DOHH2 (cell line): ENCODE results near the gene JPH2.
"Not testable (repeated sequence)": the region's sequence is repeated elsewhere in the genome, so short reads cannot be mapped to it uniquely, and the experiment has no call there.

ENCODE experiments used
- H3F3A ChIP-seq: fragments of 200-600 bp; sonication (generic), shearing (Covaris generic); 2 replicates; pipeline ENCODE4 v1.6.0; 2016; ENCODE audit warnings: antibody characterized with exemption, mild to moderate bottlenecking; ENCODE audit not compliant: control insufficient read depth, insufficient read depth
- H3K27ac ChIP-seq: fragments of 200-600 bp; sonication (generic); 2 replicates; pipeline ENCODE4 v1.5.1; 2014; ENCODE audit warnings: low read depth, mild to moderate bottlenecking, low read length, moderate library complexity
- H3K27me3 ChIP-seq: fragments of 200-600 bp; sonication (generic); 2 replicates; pipeline ENCODE4 v1.6.1; 2014; ENCODE audit warnings: mild to moderate bottlenecking, low read length, mixed read lengths; ENCODE audit not compliant: control insufficient read depth
- H3K36me3 ChIP-seq: fragments of 200-600 bp; sonication (generic); 2 replicates; pipeline ENCODE4 v1.6.1; 2014; ENCODE audit warnings: mild to moderate bottlenecking, low read length, moderate library complexity, mixed read lengths; ENCODE audit not compliant: control insufficient read depth
- H3K4me1 ChIP-seq: fragments of 200-600 bp; sonication (generic); 2 replicates; pipeline ENCODE4 v1.6.1; 2014; ENCODE audit warnings: mild to moderate bottlenecking, low read length, mixed read lengths; ENCODE audit not compliant: control insufficient read depth
- H3K4me2 ChIP-seq: fragments of 200-600 bp; sonication (generic); 2 replicates; pipeline ENCODE4 v1.6.0; 2014; ENCODE audit warnings: mild to moderate bottlenecking, low read length, moderate library complexity
- H3K4me3 ChIP-seq: fragments of 200-600 bp; sonication (generic); 2 replicates; pipeline ENCODE4 v1.5.1; 2014; ENCODE audit warnings: mild to moderate bottlenecking, low read length, mixed read lengths
- H3K79me2 ChIP-seq: fragments of 200-600 bp; sonication (generic); 2 replicates; pipeline ENCODE4 v1.6.1; 2014; ENCODE audit warnings: mild to moderate bottlenecking, low read length, mixed read lengths; ENCODE audit not compliant: control insufficient read depth
- H3K9me2 ChIP-seq: fragments of 200-600 bp; sonication (generic); replicated peaks from 2 replicates; pipeline ENCODE4 v1.6.1; 2014; ENCODE audit warnings: mild to moderate bottlenecking, low read length, mixed read lengths; ENCODE audit not compliant: control insufficient read depth
- H3K9me3 ChIP-seq: fragments of 200-600 bp; sonication (generic); 2 replicates; pipeline ENCODE4 v1.6.1; 2014; ENCODE audit warnings: antibody characterized with exemption, low read length, mixed read lengths; ENCODE audit not compliant: control insufficient read depth, insufficient read depth
- H4K20me1 ChIP-seq: fragments of 200-600 bp; sonication (generic); 2 replicates; pipeline ENCODE4 v1.6.0; 2014; ENCODE audit warnings: low read depth, mild to moderate bottlenecking, antibody characterized with exemption, low read length, moderate library complexity; ENCODE audit not compliant: control insufficient read depth, insufficient read depth
- EZH2phosphoT487 ChIP-seq: fragments of 200-600 bp; sonication (generic); IDR thresholded peaks from 2 replicates; pipeline ENCODE4 v1.6.1; 2017; ENCODE audit warnings: borderline replicate concordance, mild to moderate bottlenecking, antibody characterized with exemption, low read length, moderate library complexity, mixed read lengths
- TF ChIP-seq, protein P1 (sequence below): fragments of 200-600 bp; sonication (generic); IDR thresholded peaks from one replicate; pipeline ENCODE4 v1.5.1; 2014; ENCODE audit warnings: antibody characterized with exemption, mild to moderate bottlenecking, low read depth, low read length; ENCODE audit not compliant: poor library complexity, severe bottlenecking

The JPH2 gene

DNA sequence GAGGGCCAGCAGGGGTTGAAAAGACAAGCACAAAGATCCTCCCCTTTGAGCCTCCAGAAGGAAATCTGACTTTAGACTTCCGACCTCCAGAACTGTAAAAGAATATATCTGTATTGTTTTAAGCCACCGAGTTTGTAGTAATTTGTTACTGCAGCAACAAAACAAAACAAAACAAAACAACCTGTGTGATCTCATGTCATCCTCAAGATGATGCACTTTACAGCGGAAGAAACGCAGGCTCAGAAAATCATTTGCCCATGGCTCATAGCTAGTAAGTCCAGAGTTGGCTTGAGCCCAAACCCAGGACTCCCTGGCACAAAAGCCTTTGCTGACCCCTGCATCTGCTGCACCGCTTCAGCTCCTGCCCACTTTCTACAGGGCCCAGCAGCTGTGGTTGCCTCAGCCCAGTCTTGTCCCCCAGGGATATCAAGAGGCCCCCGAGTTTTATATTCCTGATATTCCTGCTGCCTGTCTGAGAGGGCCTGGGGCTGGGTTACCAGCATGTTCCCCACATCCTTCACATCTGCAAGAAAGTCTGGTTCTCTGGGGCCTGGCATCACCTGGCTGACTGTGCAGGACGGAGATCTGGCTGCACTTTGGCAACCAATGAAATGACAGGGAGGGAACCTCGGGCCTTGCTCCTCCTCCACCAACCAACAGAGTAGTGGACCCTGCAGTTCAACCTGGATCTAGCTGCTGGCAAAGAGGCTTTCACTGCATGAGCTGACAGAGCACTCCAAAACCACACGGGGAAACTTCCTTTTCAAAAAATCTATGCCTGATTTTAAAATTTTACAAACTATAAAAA is 56.9 kb downstream of the JPH2 start:
- peaks cover 13% of the 10 kb centered on the region for H3K27me3 ChIP-seq
- no peaks in the 10 kb centered on the region for H4K20me1 ChIP-seq
- TF ChIP-seq EZH2phosphoT487 = no peak
- TF ChIP-seq, protein P1, sequence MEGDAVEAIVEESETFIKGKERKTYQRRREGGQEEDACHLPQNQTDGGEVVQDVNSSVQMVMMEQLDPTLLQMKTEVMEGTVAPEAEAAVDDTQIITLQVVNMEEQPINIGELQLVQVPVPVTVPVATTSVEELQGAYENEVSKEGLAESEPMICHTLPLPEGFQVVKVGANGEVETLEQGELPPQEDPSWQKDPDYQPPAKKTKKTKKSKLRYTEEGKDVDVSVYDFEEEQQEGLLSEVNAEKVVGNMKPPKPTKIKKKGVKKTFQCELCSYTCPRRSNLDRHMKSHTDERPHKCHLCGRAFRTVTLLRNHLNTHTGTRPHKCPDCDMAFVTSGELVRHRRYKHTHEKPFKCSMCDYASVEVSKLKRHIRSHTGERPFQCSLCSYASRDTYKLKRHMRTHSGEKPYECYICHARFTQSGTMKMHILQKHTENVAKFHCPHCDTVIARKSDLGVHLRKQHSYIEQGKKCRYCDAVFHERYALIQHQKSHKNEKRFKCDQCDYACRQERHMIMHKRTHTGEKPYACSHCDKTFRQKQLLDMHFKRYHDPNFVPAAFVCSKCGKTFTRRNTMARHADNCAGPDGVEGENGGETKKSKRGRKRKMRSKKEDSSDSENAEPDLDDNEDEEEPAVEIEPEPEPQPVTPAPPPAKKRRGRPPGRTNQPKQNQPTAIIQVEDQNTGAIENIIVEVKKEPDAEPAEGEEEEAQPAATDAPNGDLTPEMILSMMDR = no peak
- H3K36me3 ChIP-seq = no peaks in the 10 kb centered on the region
- no peak overlapping the region for H3K27ac ChIP-seq
- H3K79me2 ChIP-seq = no peaks in the 10 kb centered on the region
- H3F3A ChIP-seq = no peaks in the 10 kb centered on the region
- H3K4me1 ChIP-seq = no peaks in the 10 kb centered on the region
- H3K4me3 ChIP-seq = no peak overlapping the region
- no peaks in the 10 kb centered on the region for H3K9me3 ChIP-seq
- H3K9me2 ChIP-seq = no peaks in the 10 kb centered on the region
- no peak overlapping the region for H3K4me2 ChIP-seq

DNA sequence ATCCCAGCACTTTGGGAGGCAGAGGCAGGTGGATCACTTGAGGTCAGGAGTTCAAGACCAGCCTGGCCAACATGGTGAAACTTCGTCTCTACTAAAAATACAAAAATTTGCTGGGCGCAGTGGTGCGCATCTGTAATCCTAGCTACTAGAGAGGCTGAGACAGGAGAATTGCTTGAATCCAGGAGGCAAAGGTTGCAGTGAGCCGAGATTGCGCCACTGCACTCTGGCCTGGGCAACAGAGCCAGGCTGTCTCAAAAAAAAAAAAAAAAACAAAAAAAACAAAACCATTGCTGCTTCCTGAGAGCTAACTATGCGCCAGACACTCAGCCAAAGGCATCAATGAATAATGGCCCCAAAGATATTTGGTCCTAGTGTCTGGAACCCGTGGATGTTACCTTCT is 57.7 kb downstream of the JPH2 start:
- H3K27me3 ChIP-seq = peaks cover 13% of the 10 kb centered on the region
- not testable (repeated sequence) for H3K4me3 ChIP-seq, H3K4me2 ChIP-seq, H3K79me2 ChIP-seq, H4K20me1 ChIP-seq, H3K9me2 ChIP-seq, H3K9me3 ChIP-seq, H3K4me1 ChIP-seq, H3K36me3 ChIP-seq, H3F3A ChIP-seq, H3K27ac ChIP-seq

DNA sequence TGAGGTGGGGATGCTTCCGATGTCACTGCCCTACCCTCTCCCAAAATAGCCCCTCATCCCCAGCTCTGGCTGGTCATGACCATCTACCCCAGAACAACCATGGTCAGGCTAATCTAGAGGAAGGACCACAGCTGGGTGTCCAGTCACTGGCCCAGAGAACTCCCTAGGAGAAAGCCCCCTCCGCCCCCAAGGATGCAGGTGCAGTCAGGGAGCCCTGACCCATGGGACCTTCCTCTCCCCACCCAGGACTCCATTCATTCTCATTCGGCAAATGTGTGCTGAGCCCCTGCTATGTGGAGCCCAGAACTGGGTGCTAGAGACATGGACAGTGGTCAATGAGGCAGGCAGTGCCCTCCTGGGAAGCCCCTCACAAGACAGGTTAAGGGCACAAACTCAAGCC is 60.5 kb downstream of the JPH2 start:
- Histone ChIP-seq H3K4me3 (no peak overlapping the region), H3K4me1 (no peaks in the 10 kb centered on the region), H3K9me2 (no peaks in the 10 kb centered on the region), H3K36me3 (no peaks in the 10 kb centered on the region), H3K27me3 (peaks cover 11% of the 10 kb centered on the region), H3K4me2 (no peak overlapping the region), H3K9me3 (no peaks in the 10 kb centered on the region), H3K27ac (no peak overlapping the region), H4K20me1 (no peaks in the 10 kb centered on the region), H3K79me2 (no peaks in the 10 kb centered on the region), H3F3A (no peaks in the 10 kb centered on the region)
- TF ChIP-seq, protein P1 = no peak
- TF ChIP-seq EZH2phosphoT487 = no peak

DNA sequence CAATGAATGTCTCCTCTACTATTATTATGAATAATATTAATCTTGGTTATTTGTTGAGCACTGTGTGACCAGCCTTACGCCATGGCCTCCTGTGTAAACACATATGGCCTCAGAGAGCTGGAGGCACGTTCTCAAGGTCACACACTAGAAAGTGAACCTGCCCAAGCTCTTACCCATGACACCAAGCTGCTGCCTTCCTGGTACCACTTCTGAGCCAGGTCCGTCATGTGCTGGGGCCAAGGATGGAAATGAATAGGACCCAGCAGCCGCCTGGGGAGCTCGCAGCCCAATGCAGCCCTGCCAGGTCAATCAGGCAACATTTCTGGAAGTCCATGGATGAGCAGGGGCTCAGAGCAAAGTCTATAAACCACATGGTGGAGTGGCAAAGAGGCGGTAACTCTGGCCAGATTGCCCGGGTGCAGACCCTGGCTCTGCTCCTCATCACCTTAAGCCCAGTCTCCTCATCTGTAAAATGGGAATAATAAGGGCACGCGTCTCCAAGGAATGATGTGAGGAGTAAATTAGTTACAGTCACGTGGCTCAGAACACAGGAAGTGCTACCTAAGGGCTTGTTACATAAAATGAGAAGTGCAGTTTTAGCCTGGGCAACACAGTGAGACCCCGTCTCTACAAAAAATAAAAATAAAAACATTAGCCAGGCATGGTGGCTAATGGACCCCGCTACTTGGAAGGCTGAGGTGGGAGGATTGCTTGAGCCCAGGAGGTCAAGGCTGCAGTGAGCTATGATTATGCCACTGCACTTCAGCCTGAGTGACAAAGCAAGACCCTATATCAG is 61.5 kb downstream of the JPH2 start:
- Histone ChIP-seq H3K27me3 (peaks cover 9% of the 10 kb centered on the region), H3K4me1 (no peaks in the 10 kb centered on the region), H4K20me1 (no peaks in the 10 kb centered on the region), H3K9me2 (no peaks in the 10 kb centered on the region), H3K36me3 (no peaks in the 10 kb centered on the region), H3K79me2 (no peaks in the 10 kb centered on the region), H3K4me2 (no peak overlapping the region), H3F3A (no peaks in the 10 kb centered on the region), H3K9me3 (no peaks in the 10 kb centered on the region), H3K4me3 (no peak overlapping the region), H3K27ac (no peak overlapping the region)
- TF ChIP-seq EZH2phosphoT487 = no peak
- TF ChIP-seq, protein P1 = no peak
